IPS DF 6.9 (cell line): Measurements from ENCODE around the gene GAS2L1.

Experiments used
- DNase-seq: peaks from one replicate; pipeline ENCODE4 v3.0.0-alpha.2; 2013; ENCODE audit warnings: low read depth, low spot score
- H3K27ac ChIP-seq: one replicate; pipeline ENCODE4 v1.5.1; 2013; ENCODE audit warnings: low read length, control low read depth
- H3K27me3 ChIP-seq: 2 replicates; pipeline ENCODE4 v1.6.1; 2013; ENCODE audit warnings: mild to moderate bottlenecking, low read length; ENCODE audit not compliant: control insufficient read depth, insufficient read depth
- H3K36me3 ChIP-seq: 2 replicates; pipeline ENCODE4 v1.6.1; 2013; ENCODE audit warnings: low read length; ENCODE audit not compliant: control insufficient read depth, insufficient read depth
- H3K4me1 ChIP-seq: 2 replicates; pipeline ENCODE4 v1.6.1; 2013; ENCODE audit warnings: low read length; ENCODE audit not compliant: control insufficient read depth, insufficient read depth
- H3K4me3 ChIP-seq: 2 replicates; pipeline ENCODE4 v1.5.1; 2013; ENCODE audit warnings: mild to moderate bottlenecking, low read length
- H3K9me3 ChIP-seq: 2 replicates; pipeline ENCODE4 v1.6.1; 2013; ENCODE audit warnings: low read length, inconsistent platforms; ENCODE audit not compliant: control insufficient read depth, insufficient read depth
- WGBS: extraction: QIAGEN DNeasy Blood & Tissue Kit; methylation state at CpG from one replicate; pipeline ENCODE4 v1.1.7; 2013; ENCODE audit warnings: mixed read lengths, missing lambda C conversion rate; ENCODE audit not compliant: insufficient read length, insufficient coverage; 5-methylcytosine and 5-hydroxymethylcytosine counted together

GAS2L1 gene

DNA sequence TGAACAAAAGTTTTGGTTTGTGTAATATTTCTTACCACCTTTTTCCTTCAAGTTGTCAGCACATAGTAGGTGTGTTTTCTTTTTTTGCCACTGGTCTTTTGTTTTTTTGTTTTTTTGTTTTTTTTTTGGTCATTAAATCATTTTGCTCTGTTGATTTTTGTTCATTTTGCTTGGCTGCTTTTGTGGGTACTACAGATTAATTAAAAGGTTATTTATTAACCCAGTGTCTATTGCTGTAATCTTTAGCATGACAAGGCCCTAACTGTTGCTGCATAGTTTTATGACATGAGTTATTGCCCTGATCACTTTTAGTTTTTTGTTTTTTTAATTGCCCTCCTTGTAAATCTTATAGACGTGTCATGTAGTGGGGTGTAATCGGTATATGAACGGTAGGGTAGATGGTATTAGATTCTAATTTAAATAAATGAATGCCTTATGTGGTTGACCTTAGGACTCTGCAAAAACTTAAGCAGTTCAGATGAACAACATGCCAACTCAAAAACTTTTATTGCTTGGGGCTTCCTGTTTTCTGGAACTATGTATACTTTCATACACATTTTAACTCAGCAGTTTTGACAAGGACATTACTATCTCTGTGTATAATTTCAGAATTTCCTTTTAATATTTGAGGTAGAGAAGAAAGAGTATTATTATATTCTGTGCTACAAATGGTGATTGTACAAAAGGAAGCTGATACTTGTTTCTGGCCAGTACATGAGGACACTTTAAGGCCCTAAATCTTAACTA, 30.5 kb upstream of the GAS2L1 start:
- peaks cover 38% of the 10 kb centered on the region; the same call in 1 of the 2 replicates for H3K36me3 ChIP-seq
- no peak overlapping the region for H3K27ac ChIP-seq

GRCh38 chr22:29277927-29278326, 28.5 kb upstream of the GAS2L1 start:
- Histone ChIP-seq H3K4me3 (no peak overlapping the region), H3K27me3 (no peaks in the 10 kb centered on the region), H3K27ac (no peak overlapping the region), H3K36me3 (peaks cover 41% of the 10 kb centered on the region; the same call in 1 of the 2 replicates), H3K4me1 (no peaks in the 10 kb centered on the region), H3K9me3 (no peaks in the 10 kb centered on the region)
- DNase-seq = no peak
- no CpG with 5 or more reads among the region's 1 CpG for WGBS

More for the DNA sequence above, 30.5 kb upstream of the GAS2L1 start:
- WGBS = 100% methylated on average over 3 of the region's 3 CpGs
- H3K4me1 ChIP-seq = no peaks in the 10 kb centered on the region
- H3K4me3 ChIP-seq = no peak overlapping the region
- H3K9me3 ChIP-seq = no peaks in the 10 kb centered on the region
- H3K27me3 ChIP-seq = no peaks in the 10 kb centered on the region
- no peak for DNase-seq

DNA sequence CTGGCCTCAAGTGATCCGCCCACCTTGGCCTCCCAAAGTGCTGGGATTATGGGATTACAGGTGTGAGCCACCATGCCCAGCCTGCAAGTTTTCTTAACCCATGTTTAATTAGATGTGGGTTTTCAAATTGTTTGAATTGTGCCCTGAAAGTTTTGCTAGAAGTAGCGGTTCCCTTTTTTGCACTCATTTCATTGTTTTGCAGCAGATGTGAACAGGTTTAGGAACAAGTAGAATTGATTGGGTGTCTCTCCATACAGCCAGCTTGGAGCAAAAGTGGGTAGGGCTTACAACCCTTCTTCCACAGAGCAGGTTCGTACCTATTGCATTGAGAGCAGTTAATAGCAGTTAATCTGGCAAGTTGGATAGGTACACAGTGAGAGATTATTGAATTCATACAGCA, 22.3 kb upstream of the GAS2L1 start:
- H3K27me3 ChIP-seq = no peaks in the 10 kb centered on the region
- DNase-seq = no peak
- no CpG with 5 or more reads among the region's 3 CpGs for WGBS
- no peak overlapping the region for H3K27ac ChIP-seq
- H3K36me3 ChIP-seq = peaks cover 41% of the 10 kb centered on the region
- no peaks in the 10 kb centered on the region for H3K9me3 ChIP-seq
- H3K4me3 ChIP-seq = no peak overlapping the region
- H3K4me1 ChIP-seq = no peaks in the 10 kb centered on the region

- Histone ChIP-seq H3K9me3 (no peaks in the 10 kb centered on the region), H3K4me1 (no peaks in the 10 kb centered on the region), H3K4me3 (no peak overlapping the region), H3K27ac (no peak overlapping the region), H3K36me3 (peaks cover 47% of the 10 kb centered on the region), H3K27me3 (no peaks in the 10 kb centered on the region)
- WGBS = no CpG with 5 or more reads among the region's 2 CpGs
- no peak for DNase-seq
Observed at GRCh38 chr22:29288837-29289236, 17.6 kb upstream of the GAS2L1 start.

- Histone ChIP-seq H3K4me3 (no peak overlapping the region), H3K27ac (no peak overlapping the region), H3K36me3 (peaks cover 38% of the 10 kb centered on the region), H3K9me3 (no peaks in the 10 kb centered on the region), H3K27me3 (no peaks in the 10 kb centered on the region), H3K4me1 (no peaks in the 10 kb centered on the region)
- no CpG with 5 or more reads among the region's 5 CpGs for WGBS
- DNase-seq = no peak
Observed at GRCh38 chr22:29290061-29290460, 16.4 kb upstream of the GAS2L1 start.

DNA sequence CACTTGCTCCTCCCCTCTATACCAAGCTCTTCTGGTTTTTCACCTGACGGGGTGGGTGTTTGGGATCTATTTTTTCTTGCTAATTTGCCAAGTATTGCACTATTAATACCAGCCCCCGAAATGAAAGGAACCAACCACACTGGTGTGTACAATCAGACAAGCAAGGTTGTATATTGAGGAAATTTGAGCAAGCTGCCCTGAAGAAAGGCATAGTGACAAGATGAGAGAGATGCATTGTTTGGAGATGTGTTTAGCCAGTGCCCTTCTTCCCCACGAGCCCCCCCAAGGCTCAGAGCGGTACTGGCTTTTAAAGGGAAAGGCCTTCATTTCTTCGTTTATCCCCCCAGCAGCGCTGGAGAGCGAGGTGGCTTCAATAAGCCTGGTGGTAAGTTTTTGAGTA, 15.2 kb upstream of the GAS2L1 start:
- no peaks in the 10 kb centered on the region for H3K27me3 ChIP-seq
- H3K9me3 ChIP-seq = no peaks in the 10 kb centered on the region
- no CpG with 5 or more reads among the region's 7 CpGs for WGBS
- H3K4me3 ChIP-seq = no peak overlapping the region
- no peaks in the 10 kb centered on the region for H3K4me1 ChIP-seq
- peaks cover 42% of the 10 kb centered on the region for H3K36me3 ChIP-seq
- no peak for DNase-seq
- no peak overlapping the region for H3K27ac ChIP-seq

- no peaks in the 10 kb centered on the region for H3K27me3 ChIP-seq
- no peaks in the 10 kb centered on the region for H3K4me1 ChIP-seq
- H3K4me3 ChIP-seq = no peak overlapping the region
- no peaks in the 10 kb centered on the region for H3K9me3 ChIP-seq
- H3K36me3 ChIP-seq = peaks cover 46% of the 10 kb centered on the region
- no peak overlapping the region for H3K27ac ChIP-seq
- no peak for DNase-seq
Observed at GRCh38 chr22:29292379-29292778, 14.1 kb upstream of the GAS2L1 start.

DNA sequence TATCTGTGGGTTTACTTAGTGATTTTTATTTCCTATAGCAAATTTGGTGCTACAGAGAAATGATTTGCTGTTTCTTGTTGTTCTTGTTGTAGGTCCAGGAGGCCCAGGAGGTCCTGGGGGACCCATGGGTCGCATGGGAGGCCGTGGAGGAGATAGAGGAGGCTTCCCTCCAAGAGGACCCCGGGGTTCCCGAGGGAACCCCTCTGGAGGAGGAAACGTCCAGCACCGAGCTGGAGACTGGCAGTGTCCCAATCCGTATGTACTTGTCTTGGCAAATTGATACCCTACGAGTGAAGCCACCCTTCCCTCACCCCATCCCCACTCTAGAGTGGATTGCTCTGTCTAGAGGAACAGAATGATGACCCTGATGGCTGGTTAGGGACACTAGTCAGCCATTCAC, 7.8 kb upstream of the GAS2L1 start:
- Histone ChIP-seq H3K36me3 (peaks cover 39% of the 10 kb centered on the region; the same call in 1 of the 2 replicates), H3K4me1 (no peaks in the 10 kb centered on the region)

DNA sequence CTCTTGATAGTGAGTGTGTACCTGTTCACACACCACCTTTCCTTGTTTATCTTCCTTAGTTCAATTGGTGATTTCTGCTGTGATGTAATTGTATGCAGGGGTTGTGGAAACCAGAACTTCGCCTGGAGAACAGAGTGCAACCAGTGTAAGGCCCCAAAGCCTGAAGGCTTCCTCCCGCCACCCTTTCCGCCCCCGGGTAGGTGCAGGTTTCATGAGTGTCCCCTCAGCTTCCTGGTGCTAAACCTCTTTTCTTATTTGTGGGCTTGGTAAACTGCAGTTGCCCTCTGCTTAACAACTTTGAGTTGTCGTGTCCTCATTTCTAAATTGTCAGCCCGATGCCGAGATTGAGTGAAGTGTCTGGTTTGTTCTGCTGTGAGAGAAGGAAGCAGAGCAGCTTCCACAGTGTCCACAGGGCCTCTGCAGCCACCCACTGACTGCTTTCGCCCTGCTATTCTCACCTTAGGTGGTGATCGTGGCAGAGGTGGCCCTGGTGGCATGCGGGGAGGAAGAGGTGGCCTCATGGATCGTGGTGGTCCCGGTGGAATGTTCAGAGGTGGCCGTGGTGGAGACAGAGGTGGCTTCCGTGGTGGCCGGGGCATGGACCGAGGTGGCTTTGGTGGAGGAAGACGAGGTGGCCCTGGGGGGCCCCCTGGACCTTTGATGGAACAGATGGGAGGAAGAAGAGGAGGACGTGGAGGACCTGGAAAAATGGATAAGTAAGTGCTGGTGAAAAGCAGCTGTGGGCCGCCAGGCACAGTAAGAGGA, 7.1 kb upstream of the GAS2L1 start:
- H3K9me3 ChIP-seq = no peaks in the 10 kb centered on the region; the same call in 1 of the 2 replicates
- H3K36me3 ChIP-seq = peaks cover 38% of the 10 kb centered on the region; the same call in 1 of the 2 replicates
- no CpG with 5 or more reads among the region's 19 CpGs for WGBS

More for the DNA sequence above, 7.8 kb upstream of the GAS2L1 start:
- Histone ChIP-seq H3K9me3 (no peaks in the 10 kb centered on the region; the same call in 1 of the 2 replicates), H3K4me3 (no peak overlapping the region), H3K27me3 (no peaks in the 10 kb centered on the region), H3K27ac (no peak overlapping the region)
- WGBS = no CpG with 5 or more reads among the region's 8 CpGs
- DNase-seq = no peak

GRCh38 chr22:29300467-29300806, 6.0 kb upstream of the GAS2L1 start:
- no peaks in the 10 kb centered on the region; the same call in 1 of the 2 replicates for H3K9me3 ChIP-seq
- peaks cover 38% of the 10 kb centered on the region; the same call in 1 of the 2 replicates for H3K36me3 ChIP-seq
- WGBS = no CpG with 5 or more reads among the region's 4 CpGs
- H3K27ac ChIP-seq = no peak overlapping the region
- H3K4me3 ChIP-seq = no peak overlapping the region
- H3K4me1 ChIP-seq = no peaks in the 10 kb centered on the region
- no peaks in the 10 kb centered on the region for H3K27me3 ChIP-seq
- no peak for DNase-seq

More for the DNA sequence above, 7.1 kb upstream of the GAS2L1 start:
- Histone ChIP-seq H3K27ac (no peak overlapping the region), H3K27me3 (no peaks in the 10 kb centered on the region), H3K4me3 (no peak overlapping the region), H3K4me1 (no peaks in the 10 kb centered on the region)
- DNase-seq = no peak
